Nephron (organoid): ENCODE data around the gene MACROD2.
"Not testable (repeated sequence)": the region's sequence is repeated elsewhere in the genome, so short reads cannot be mapped to it uniquely, and the experiment has no call there.

Experiments used
- H3K27ac Mint-ChIP-seq, 3 experiments: 2 replicates each; pipeline ENCODE4 v1.8.0; 2020; ENCODE audit warnings: mixed read lengths in 3 of 3, mild to moderate bottlenecking in 2 of 3, moderate library complexity in 1 of 3
- H3K27me3 Mint-ChIP-seq: 2 replicates; pipeline ENCODE4 v1.8.0; 2021; ENCODE audit warnings: low read depth, mild to moderate bottlenecking, moderate library complexity, mixed read lengths
- H3K36me3 Mint-ChIP-seq: 2 replicates; pipeline ENCODE4 v1.8.0; 2020; ENCODE audit warnings: low read depth, mixed read lengths
- H3K4me1 Mint-ChIP-seq: 2 replicates; pipeline ENCODE4 v1.8.0; 2020; ENCODE audit warnings: mixed read lengths
- H3K4me3 Mint-ChIP-seq, 3 experiments: 2 replicates each; pipeline ENCODE4 v1.8.0; 2020; ENCODE audit warnings: mild to moderate bottlenecking in 3 of 3, mixed read lengths in 3 of 3, moderate library complexity in 2 of 3
- H3K9me3 Mint-ChIP-seq: 2 replicates; pipeline ENCODE4 v1.8.0; 2020; ENCODE audit warnings: mixed read lengths
- TF ChIP-seq, protein P1 (sequence below), 3 experiments: fragments of 200-600 bp; sonication (generic); IDR thresholded peaks; one replicate each; pipeline ENCODE4 v1.5.0; 2021; ENCODE audit warnings: antibody characterized with exemption in 3 of 3; ENCODE audit not compliant: unreplicated experiment in 3 of 3

MACROD2 gene

DNA sequence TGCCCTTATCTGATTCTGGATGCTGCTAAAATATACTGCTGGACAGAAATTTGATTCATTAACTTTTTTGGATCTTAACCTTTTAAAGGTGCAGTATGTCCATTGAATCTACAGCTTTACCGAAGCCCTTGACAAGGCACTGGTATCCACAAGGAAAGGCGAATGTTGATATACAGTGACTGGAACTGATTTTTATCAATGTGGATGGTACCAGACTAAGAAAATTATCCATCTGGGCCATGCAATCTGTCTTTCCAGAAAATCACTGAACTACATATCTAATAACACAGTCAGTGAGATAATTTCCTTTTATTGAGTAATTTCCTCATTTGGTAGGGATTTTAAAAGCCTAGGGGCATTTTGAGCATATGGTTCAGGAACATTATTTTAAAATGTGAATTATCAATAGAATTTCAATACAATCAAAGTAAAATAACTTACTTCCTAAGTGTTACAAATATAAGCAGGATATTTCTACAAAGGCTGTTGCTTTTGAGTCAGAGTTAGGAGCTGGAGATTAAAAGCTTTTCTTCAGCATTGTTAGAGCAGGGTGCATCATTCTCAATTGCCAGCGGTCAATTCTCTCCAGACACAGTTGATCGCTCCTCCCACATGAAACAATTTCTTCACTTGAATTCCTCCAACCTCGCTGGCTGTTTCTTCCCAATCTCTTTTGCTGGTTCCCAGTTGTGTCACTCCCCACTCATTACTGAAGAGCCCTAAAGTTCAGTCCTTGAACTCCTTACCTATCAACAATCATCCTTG is 927.4 kb downstream of the MACROD2 start:
- no peaks in the 10 kb centered on the region for H3K27me3 Mint-ChIP-seq
- H3K4me3 Mint-ChIP-seq: no peak overlapping the region
- H3K27ac Mint-ChIP-seq: no peak overlapping the region
- TF ChIP-seq, protein P1, sequence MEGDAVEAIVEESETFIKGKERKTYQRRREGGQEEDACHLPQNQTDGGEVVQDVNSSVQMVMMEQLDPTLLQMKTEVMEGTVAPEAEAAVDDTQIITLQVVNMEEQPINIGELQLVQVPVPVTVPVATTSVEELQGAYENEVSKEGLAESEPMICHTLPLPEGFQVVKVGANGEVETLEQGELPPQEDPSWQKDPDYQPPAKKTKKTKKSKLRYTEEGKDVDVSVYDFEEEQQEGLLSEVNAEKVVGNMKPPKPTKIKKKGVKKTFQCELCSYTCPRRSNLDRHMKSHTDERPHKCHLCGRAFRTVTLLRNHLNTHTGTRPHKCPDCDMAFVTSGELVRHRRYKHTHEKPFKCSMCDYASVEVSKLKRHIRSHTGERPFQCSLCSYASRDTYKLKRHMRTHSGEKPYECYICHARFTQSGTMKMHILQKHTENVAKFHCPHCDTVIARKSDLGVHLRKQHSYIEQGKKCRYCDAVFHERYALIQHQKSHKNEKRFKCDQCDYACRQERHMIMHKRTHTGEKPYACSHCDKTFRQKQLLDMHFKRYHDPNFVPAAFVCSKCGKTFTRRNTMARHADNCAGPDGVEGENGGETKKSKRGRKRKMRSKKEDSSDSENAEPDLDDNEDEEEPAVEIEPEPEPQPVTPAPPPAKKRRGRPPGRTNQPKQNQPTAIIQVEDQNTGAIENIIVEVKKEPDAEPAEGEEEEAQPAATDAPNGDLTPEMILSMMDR (IDR thresholded peaks at IDR 0.05; ENCODE audit: unreplicated experiment in 3 of 3): no peak
- H3K4me1 Mint-ChIP-seq: peaks cover 34% of the 10 kb centered on the region
- H3K36me3 Mint-ChIP-seq: no peaks in the 10 kb centered on the region
- peaks cover 2% of the 10 kb centered on the region for H3K9me3 Mint-ChIP-seq

DNA sequence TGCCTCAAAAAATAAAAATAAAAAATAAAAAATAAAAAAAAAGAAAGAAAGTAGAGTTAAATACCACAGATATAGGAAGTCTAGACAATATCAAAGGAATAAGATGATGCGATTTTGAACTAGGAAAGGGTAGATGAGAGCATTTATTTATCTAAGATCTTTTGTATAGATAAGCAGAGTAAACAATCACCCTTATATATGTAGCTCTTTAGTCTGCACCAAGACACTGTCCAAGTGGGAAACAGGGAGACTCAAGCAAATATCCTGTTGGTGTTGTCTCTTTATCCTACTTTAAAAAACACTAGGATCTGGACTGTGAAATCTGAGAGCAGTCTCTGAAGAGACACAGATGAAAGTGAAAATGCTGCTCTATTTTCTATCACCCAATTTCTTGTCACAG is 929.1 kb downstream of the MACROD2 start:
- Mint-ChIP-seq H3K4me3 (no peak overlapping the region), H3K27me3 (no peaks in the 10 kb centered on the region), H3K36me3 (no peaks in the 10 kb centered on the region), H3K9me3 (peaks cover 2% of the 10 kb centered on the region), H3K27ac (no peak overlapping the region), H3K4me1 (peaks cover 27% of the 10 kb centered on the region)
- TF ChIP-seq, protein P1 (IDR thresholded peaks at IDR 0.05; ENCODE audit: unreplicated experiment in 3 of 3): no peak

DNA sequence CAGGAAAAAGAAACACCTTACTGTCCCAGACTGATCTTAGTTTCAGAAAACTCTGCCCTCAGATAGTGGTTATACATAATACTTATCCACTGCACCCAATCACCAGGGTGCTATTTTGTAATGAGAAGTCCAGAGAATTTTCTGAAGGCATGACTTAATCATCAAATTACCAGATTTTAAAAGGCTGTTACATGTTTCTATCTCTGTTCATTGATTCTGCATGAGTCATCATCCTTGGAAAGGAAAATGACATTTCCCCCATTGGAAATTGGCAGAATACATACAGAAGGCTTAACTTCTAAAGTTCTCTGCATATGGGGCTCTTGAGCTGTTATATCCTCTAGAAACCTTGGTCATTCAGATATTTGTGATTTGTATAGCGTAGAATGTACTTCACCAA is 930.0 kb downstream of the MACROD2 start:
- Mint-ChIP-seq H3K9me3 (peaks cover 2% of the 10 kb centered on the region), H3K36me3 (no peaks in the 10 kb centered on the region), H3K4me3 (no peak overlapping the region), H3K27ac (no peak overlapping the region), H3K27me3 (no peaks in the 10 kb centered on the region), H3K4me1 (peaks cover 19% of the 10 kb centered on the region)
- TF ChIP-seq, protein P1 (IDR thresholded peaks at IDR 0.05; ENCODE audit: unreplicated experiment in 3 of 3): no peak

DNA sequence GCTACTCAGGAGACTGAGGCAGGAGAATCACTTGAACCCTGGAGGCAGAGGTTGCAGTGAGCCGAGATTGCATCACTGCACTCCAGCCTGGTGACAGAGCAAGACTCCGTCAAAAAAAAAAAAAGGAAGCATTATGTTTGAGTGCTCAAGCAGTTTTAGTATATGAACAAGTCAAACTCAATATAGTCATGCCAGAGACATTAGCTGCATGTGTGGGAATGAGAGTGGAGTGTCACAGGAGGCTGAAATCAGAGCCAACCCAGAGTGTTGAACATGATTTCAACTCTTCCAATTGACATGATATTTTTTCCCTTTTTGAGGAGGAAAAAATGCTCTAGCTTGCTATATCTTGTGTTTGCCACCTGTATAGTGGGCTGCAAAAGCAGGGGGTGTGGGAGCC is 931.1 kb downstream of the MACROD2 start:
- H3K4me3 Mint-ChIP-seq, H3K36me3 Mint-ChIP-seq, H3K27me3 Mint-ChIP-seq, H3K9me3 Mint-ChIP-seq, H3K27ac Mint-ChIP-seq: not testable (repeated sequence)
- peaks cover 15% of the 10 kb centered on the region for H3K4me1 Mint-ChIP-seq

DNA sequence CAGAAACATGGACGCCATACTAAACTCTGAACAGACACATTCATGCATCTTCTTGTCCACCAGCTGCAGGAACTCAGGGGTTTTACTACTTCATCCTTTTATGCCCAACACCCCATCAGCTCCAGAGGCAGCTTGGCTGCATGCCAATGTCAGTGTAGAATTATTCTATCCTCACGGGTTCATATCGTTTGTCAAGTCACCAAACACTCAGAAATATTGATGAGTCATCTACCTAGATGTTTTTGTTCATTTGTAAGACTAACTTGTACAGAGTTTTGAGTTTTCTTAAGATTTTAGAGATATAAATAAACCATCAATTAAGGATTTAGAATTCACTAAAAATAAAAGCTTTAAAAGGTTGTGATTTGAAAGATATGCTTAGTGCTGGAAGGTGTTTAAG is 932.8 kb downstream of the MACROD2 start:
- Mint-ChIP-seq H3K27me3 (no peaks in the 10 kb centered on the region), H3K27ac (peak overlapping the region in 2 of 3 experiments; percentile 44 to 58), H3K4me3 (no peak overlapping the region), H3K4me1 (peaks cover 11% of the 10 kb centered on the region), H3K36me3 (no peaks in the 10 kb centered on the region), H3K9me3 (peaks cover 2% of the 10 kb centered on the region)
- TF ChIP-seq, protein P1 (IDR thresholded peaks at IDR 0.05; ENCODE audit: unreplicated experiment in 3 of 3): no peak

DNA sequence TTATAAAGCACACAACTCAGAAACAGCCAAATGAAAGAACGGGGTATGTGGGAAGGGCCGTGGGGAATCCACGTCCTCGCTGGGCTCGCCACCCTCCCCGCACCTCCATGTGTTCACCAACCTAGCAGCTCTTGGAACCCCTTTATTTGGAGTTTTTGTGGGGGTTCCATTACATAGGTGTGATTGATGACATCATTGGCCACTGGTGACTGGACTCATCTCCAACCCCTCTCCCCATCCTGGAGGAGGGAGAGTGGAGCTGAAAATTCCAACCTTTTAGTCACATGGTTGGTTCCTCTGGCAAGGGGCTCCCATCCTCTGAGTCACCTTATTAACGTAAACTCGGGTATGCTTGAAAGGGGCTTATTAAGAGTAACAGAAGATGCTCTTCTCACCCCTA is 934.1 kb downstream of the MACROD2 start:
- peak overlapping the region in 1 of 3 experiments; percentile 50 for H3K27ac Mint-ChIP-seq
- TF ChIP-seq, protein P1 (IDR thresholded peaks at IDR 0.05; ENCODE audit: unreplicated experiment in 3 of 3): no peak
- no peaks in the 10 kb centered on the region for H3K27me3 Mint-ChIP-seq
- H3K36me3 Mint-ChIP-seq: no peaks in the 10 kb centered on the region
- H3K4me3 Mint-ChIP-seq: no peak overlapping the region
- peaks cover 7% of the 10 kb centered on the region for H3K4me1 Mint-ChIP-seq
- H3K9me3 Mint-ChIP-seq: peaks cover 2% of the 10 kb centered on the region
